ENCODE data around the gene LAMB3.

- TF ChIP-seq, protein P1, sequence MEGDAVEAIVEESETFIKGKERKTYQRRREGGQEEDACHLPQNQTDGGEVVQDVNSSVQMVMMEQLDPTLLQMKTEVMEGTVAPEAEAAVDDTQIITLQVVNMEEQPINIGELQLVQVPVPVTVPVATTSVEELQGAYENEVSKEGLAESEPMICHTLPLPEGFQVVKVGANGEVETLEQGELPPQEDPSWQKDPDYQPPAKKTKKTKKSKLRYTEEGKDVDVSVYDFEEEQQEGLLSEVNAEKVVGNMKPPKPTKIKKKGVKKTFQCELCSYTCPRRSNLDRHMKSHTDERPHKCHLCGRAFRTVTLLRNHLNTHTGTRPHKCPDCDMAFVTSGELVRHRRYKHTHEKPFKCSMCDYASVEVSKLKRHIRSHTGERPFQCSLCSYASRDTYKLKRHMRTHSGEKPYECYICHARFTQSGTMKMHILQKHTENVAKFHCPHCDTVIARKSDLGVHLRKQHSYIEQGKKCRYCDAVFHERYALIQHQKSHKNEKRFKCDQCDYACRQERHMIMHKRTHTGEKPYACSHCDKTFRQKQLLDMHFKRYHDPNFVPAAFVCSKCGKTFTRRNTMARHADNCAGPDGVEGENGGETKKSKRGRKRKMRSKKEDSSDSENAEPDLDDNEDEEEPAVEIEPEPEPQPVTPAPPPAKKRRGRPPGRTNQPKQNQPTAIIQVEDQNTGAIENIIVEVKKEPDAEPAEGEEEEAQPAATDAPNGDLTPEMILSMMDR (IDR thresholded peaks at IDR 0.05): no peak
- TF ChIP-seq POLR2A (IDR thresholded peaks at IDR 0.05): no peak
These were observed 31.7 kb downstream of the LAMB3 start for GRCh38 chr1:209620487-209620884.
